K562 (cell line): ENCODE results near the gene PRF1. TPM values are rescaled to one million over a fixed set of nuclear protein-coding genes. Genes with fewer than 3 reads are reported as not detected.

ENCODE experiments used
- CCAR2 ChIP-seq: fragments of 200-400 bp; formaldehyde crosslinking; IDR thresholded peaks from 2 replicates; pipeline ENCODE4 v1.6.1; 2017; ENCODE audit warnings: mild to moderate bottlenecking, low read depth, low read length
- CHD4 ChIP-seq: fragments of 200-600 bp; sonication (generic); IDR thresholded peaks from 3 replicates; pipeline ENCODE4 v1.6.1; 2012; ENCODE audit warnings: low read depth, mild to moderate bottlenecking, mixed read lengths, low read length, inconsistent platforms; ENCODE audit not compliant: insufficient read depth, insufficient replicate concordance, poor library complexity, severe bottlenecking
- E2F1 ChIP-seq: sonication (generic); formaldehyde crosslinking; IDR thresholded peaks from 2 replicates; pipeline ENCODE4 v1.8.1; 2023; ENCODE audit warnings: mild to moderate bottlenecking, missing genetic modification reagents, moderate library complexity
- FOXJ2 ChIP-seq: fragments of 200-800 bp; sonication (Bioruptor generic); IDR thresholded peaks from 2 replicates; pipeline ENCODE4 v1.6.1; 2016; ENCODE audit warnings: missing genetic modification characterization, missing compliant biosample characterization
- GATAD2B ChIP-seq: fragments of 450-650 bp; IDR thresholded peaks from 2 replicates; pipeline ENCODE4 v1.6.1; 2017; ENCODE audit warnings: mild to moderate bottlenecking, borderline replicate concordance
- GMEB1 ChIP-seq: fragments of 250-450 bp; sonication (Bioruptor Pico); IDR thresholded peaks from 2 replicates; pipeline ENCODE4 v1.4.0; 2020; ENCODE audit warnings: mild to moderate bottlenecking
- GTF2E2 ChIP-seq: fragments of 200-800 bp; sonication (Bioruptor generic); IDR thresholded peaks from 2 replicates; pipeline ENCODE4 v1.6.1; 2016; ENCODE audit warnings: missing genetic modification characterization, missing compliant biosample characterization
- HDAC3 ChIP-seq: fragments of 450-650 bp; IDR thresholded peaks from 2 replicates; pipeline ENCODE4 v1.6.1; 2018; ENCODE audit warnings: borderline replicate concordance, mild to moderate bottlenecking, moderate library complexity; ENCODE audit not compliant: partially characterized antibody
- HMG20A ChIP-seq: fragments of 450-650 bp; formaldehyde crosslinking; conservative IDR thresholded peaks from 2 replicates; pipeline ENCODE4 v1.4.0; 2020; ENCODE audit warnings: mild to moderate bottlenecking, mixed read lengths
- L3MBTL2 ChIP-seq: fragments of 450-650 bp; IDR thresholded peaks from 2 replicates; pipeline ENCODE4 v1.6.1; 2016; ENCODE audit warnings: mild to moderate bottlenecking, moderate library complexity
- NCOR1 ChIP-seq: fragments of 450-650 bp; IDR thresholded peaks from 2 replicates; pipeline ENCODE4 v1.6.1; 2016; ENCODE audit warnings: mild to moderate bottlenecking, moderate library complexity
- NEUROD1 ChIP-seq: fragments of 150-350 bp; IDR thresholded peaks from 2 replicates; pipeline ENCODE4 v1.6.1; 2014; ENCODE audit warnings: borderline replicate concordance, low read length, low read depth; ENCODE audit not compliant: partially characterized antibody
- NR2C1 ChIP-seq, 2 experiments: fragments of 450-650 bp; IDR thresholded peaks; 2 replicates each; pipeline ENCODE4 v1.6.1; 2017; ENCODE audit warnings: mild to moderate bottlenecking in 2 of 2, antibody characterized with exemption in 1 of 2, inconsistent platforms in 1 of 2, missing compliant biosample characterization in 1 of 2, missing genetic modification characterization in 1 of 2
- NR3C1 ChIP-seq: sonication (generic); formaldehyde crosslinking; IDR thresholded peaks from 2 replicates; pipeline ENCODE4 v1.8.1; 2022; ENCODE audit warnings: missing genetic modification reagents
- SMAD2 ChIP-seq: fragments of 150-350 bp; IDR thresholded peaks from 2 replicates; pipeline ENCODE4 v1.6.1; 2014; ENCODE audit warnings: low read depth, mild to moderate bottlenecking, low read length
- SP2 ChIP-seq: IDR thresholded peaks from 2 replicates; pipeline ENCODE4 v1.6.1; 2011; ENCODE audit warnings: mild to moderate bottlenecking, low read depth, low read length, moderate library complexity; ENCODE audit not compliant: poor library complexity, severe bottlenecking; ENCODE audit errors: extremely low read depth
- THRAP3 ChIP-seq: fragments of 450-650 bp; IDR thresholded peaks from 2 replicates; pipeline ENCODE4 v1.6.1; 2016; ENCODE audit warnings: mild to moderate bottlenecking, inconsistent platforms, borderline replicate concordance
- TRIM24 ChIP-seq, 2 experiments: fragments of 450-650 bp; IDR thresholded peaks; 2 replicates each; pipeline ENCODE4 v1.6.1; 2016
- ZBTB9 ChIP-seq: fragments of 450-650 bp; formaldehyde crosslinking; IDR thresholded peaks from 2 replicates; pipeline ENCODE4 v1.4.0; 2020; ENCODE audit warnings: mild to moderate bottlenecking, moderate library complexity
- ZFP36 ChIP-seq: fragments of 150-350 bp; IDR thresholded peaks from 2 replicates; pipeline ENCODE4 v1.6.1; 2018; ENCODE audit warnings: low read length, low read depth; ENCODE audit not compliant: partially characterized antibody
- ZNF639 ChIP-seq, 2 experiments: fragments of 200-800 bp in 1 of 2; sonication (Bioruptor generic) in 1 of 2; sonication (generic) in 1 of 2; formaldehyde crosslinking in 1 of 2; IDR thresholded peaks in 1 of 2; conservative IDR thresholded peaks in 1 of 2; 2 replicates each; pipeline versions ENCODE4 v1.5.0 to v1.6.1; 2016 to 2020; ENCODE audit warnings: missing compliant biosample characterization in 1 of 2, missing genetic modification characterization in 1 of 2, missing genetic modification reagents in 1 of 2
- ZNF830 ChIP-seq: fragments of 250-450 bp; sonication (Bioruptor Pico); IDR thresholded peaks from 2 replicates; pipeline ENCODE4 v1.5.0; 2021; ENCODE audit warnings: mild to moderate bottlenecking
- polyA plus RNA-seq, 8 experiments: library from polyadenylated mRNA; depleted of rRNA in 4 of 8; stranded (reverse) in 5 of 8; unstranded in 3 of 8; fragments of >200 nt; fragmentation: Nextera tagmentation in 2 of 8; fragmentation: Illumina TruSeq in 1 of 8; extraction: Ambion mirVana in 2 of 8; extraction: Trizol in 1 of 8; gene quantifications; 2 replicates each; pipeline versions ENCODE4 v1.2.1 to v1.2.3, GENCODE V29; 2011 to 2014; ENCODE audit warnings: inconsistent platforms in 1 of 8, missing spikeins in 1 of 8
- total RNA-seq, 7 experiments: library from RNA; depleted of rRNA in 6 of 7; stranded (reverse); fragments of >200 nt in 6 of 7; fragmentation: Illumina TruSeq in 2 of 7; extraction: Trizol in 2 of 7; gene quantifications; 2 replicates each; pipeline versions ENCODE4 v1.2.1 to v1.2.3, GENCODE V29; 2011 to 2021; ENCODE audit warnings: low replicate concordance in 1 of 7

Gene PRF1
- total and polyA plus RNA-seq, 9 of the 15 experiments (the other 6 are each of a cell fraction or from before 2014, with no cell fraction given), result 3.8 to 8.6 (median 6.3) TPM

GRCh38 chr10:70596110-70596798 is 6.3 kb downstream of the PRF1 start (continued):
- TF ChIP-seq NR2C1 (IDR thresholded peaks at IDR 0.05) (no peak), NR2C1 (tag; IDR thresholded peaks at IDR 0.05) (peak; percentile 38), GATAD2B (no peak), SP2 (no peak), HMG20A (CRISPR knock-in tag) (no peak), ZNF639 (CRISPR knock-in tag; conservative IDR thresholded peaks at IDR 0.05 in 1 of 2, IDR thresholded peaks at IDR 0.05 in 1 of 2) (0 out of 4 replicates have a peak, but pooled peaks of 1 of the 2 experiments have one; percentile 1), L3MBTL2 (peak; percentile 78), THRAP3 (no peak), FOXJ2 (tag) (no peak), CCAR2 (no peak), E2F1 (CRISPR knock-in tag) (no peak), ZNF830 (no peak), GTF2E2 (no peak), TRIM24 (IDR thresholded peaks at IDR 0.05) (no peak), ZBTB9 (CRISPR knock-in tag) (no peak), NEUROD1 (no peak), NR3C1 (CRISPR knock-in tag) (no peak), NCOR1 (no peak), HDAC3 (no peak), CHD4 (no peak), ZFP36 (no peak), SMAD2 (no peak), GMEB1 (no peak)
